B cell (primary cell): ENCODE data around the gene HINFP.

Experiments
- EZH2 ChIP-seq: IDR thresholded peaks from 2 replicates; pipeline ENCODE4 v1.6.1; 2012; ENCODE audit warnings: borderline replicate concordance, low read depth, mild to moderate bottlenecking, moderate library complexity, low read length; ENCODE audit not compliant: insufficient read depth, poor library complexity, severe bottlenecking
- TF ChIP-seq, protein P1 (sequence below): fragments of 200-600 bp; IDR thresholded peaks from one replicate; pipeline ENCODE4 v1.8.0; 2022; ENCODE audit warnings: antibody characterized with exemption, mild to moderate bottlenecking

DNA sequence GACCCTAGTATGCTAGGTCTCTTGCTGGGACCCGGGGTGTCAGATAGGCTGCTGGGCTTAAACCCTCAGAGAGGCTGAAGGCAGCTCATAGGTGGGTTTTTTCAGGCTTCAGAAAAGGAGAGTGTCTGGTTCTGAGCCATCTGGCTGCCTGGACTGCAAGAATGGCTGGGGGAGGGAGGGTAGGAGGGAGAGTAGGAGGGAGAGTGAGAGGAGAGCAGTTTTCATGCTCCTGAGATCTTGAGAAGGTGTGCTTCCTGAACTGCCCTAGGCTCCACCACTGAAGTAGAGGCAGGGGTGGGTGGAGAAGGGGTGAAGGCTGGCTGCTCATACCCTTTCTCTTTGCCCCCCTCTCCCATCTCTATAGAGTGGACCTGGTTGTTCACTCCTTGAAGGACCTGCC is 32.1 kb upstream of the HINFP start:
- no peak for TF ChIP-seq EZH2
- TF ChIP-seq, protein P1, sequence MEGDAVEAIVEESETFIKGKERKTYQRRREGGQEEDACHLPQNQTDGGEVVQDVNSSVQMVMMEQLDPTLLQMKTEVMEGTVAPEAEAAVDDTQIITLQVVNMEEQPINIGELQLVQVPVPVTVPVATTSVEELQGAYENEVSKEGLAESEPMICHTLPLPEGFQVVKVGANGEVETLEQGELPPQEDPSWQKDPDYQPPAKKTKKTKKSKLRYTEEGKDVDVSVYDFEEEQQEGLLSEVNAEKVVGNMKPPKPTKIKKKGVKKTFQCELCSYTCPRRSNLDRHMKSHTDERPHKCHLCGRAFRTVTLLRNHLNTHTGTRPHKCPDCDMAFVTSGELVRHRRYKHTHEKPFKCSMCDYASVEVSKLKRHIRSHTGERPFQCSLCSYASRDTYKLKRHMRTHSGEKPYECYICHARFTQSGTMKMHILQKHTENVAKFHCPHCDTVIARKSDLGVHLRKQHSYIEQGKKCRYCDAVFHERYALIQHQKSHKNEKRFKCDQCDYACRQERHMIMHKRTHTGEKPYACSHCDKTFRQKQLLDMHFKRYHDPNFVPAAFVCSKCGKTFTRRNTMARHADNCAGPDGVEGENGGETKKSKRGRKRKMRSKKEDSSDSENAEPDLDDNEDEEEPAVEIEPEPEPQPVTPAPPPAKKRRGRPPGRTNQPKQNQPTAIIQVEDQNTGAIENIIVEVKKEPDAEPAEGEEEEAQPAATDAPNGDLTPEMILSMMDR, result no peak
